Ishikawa (cell line): ENCODE measurements around the gene C1R.

Source experiments
- CEBPB ChIP-seq: IDR thresholded peaks from 2 replicates; pipeline ENCODE4 v1.6.1; 2012
- EGR1 ChIP-seq: IDR thresholded peaks from 2 replicates; pipeline ENCODE4 v1.6.1; 2012
- EP300 ChIP-seq: IDR thresholded peaks from 2 replicates; pipeline ENCODE4 v1.6.1; 2012; ENCODE audit warnings: borderline replicate concordance
- FOXM1 ChIP-seq: IDR thresholded peaks from 2 replicates; pipeline ENCODE4 v1.6.1; 2012; ENCODE audit warnings: low read depth, borderline replicate concordance
- MAX ChIP-seq: IDR thresholded peaks from 2 replicates; pipeline ENCODE4 v1.6.1; 2012
- RAD21 ChIP-seq: IDR thresholded peaks from 2 replicates; pipeline ENCODE4 v1.6.1; 2012; ENCODE audit warnings: low read depth
- REST ChIP-seq: IDR thresholded peaks from 2 replicates; pipeline ENCODE4 v1.6.1; 2012; ENCODE audit warnings: low read depth, mild to moderate bottlenecking
- TAF1 ChIP-seq: IDR thresholded peaks from 2 replicates; pipeline ENCODE4 v1.6.1; 2012; ENCODE audit warnings: low read depth, mild to moderate bottlenecking
- TCF12 ChIP-seq: IDR thresholded peaks from 2 replicates; pipeline ENCODE4 v1.6.1; 2012; ENCODE audit warnings: low read depth
- TEAD4 ChIP-seq: IDR thresholded peaks from 2 replicates; pipeline ENCODE4 v1.6.1; 2012
- USF1 ChIP-seq: IDR thresholded peaks from 2 replicates; pipeline ENCODE4 v1.6.1; 2012
- YY1 ChIP-seq: IDR thresholded peaks from 2 replicates; pipeline ENCODE4 v1.6.1; 2012; ENCODE audit warnings: low read depth
- ZBTB7A ChIP-seq: IDR thresholded peaks from 2 replicates; pipeline ENCODE4 v1.6.1; 2012; ENCODE audit warnings: low read depth

GRCh38 chr12:7096006-7096932 is 4.0 kb upstream of the C1R start:
- TF ChIP-seq REST (no peak), EGR1 (no peak), FOXM1 (no peak), MAX (no peak), TAF1 (no peak), TEAD4 (no peak), YY1 (no peak), EP300 (no peak), CEBPB (no peak), USF1 (no peak), RAD21 (no peak), ZBTB7A (no peak), TCF12 (no peak)
